Measurements from ENCODE around the gene HSPA4. TPM values are rescaled to one million over a fixed set of nuclear protein-coding genes. Genes with fewer than 3 reads are reported as not detected.

HSPA4 gene
- total and polyA plus RNA-seq, 2 of the 13 experiments (the other 11 are each of a cell fraction or from before 2014, with no cell fraction given) = 36.6 to 231 TPM

DNA sequence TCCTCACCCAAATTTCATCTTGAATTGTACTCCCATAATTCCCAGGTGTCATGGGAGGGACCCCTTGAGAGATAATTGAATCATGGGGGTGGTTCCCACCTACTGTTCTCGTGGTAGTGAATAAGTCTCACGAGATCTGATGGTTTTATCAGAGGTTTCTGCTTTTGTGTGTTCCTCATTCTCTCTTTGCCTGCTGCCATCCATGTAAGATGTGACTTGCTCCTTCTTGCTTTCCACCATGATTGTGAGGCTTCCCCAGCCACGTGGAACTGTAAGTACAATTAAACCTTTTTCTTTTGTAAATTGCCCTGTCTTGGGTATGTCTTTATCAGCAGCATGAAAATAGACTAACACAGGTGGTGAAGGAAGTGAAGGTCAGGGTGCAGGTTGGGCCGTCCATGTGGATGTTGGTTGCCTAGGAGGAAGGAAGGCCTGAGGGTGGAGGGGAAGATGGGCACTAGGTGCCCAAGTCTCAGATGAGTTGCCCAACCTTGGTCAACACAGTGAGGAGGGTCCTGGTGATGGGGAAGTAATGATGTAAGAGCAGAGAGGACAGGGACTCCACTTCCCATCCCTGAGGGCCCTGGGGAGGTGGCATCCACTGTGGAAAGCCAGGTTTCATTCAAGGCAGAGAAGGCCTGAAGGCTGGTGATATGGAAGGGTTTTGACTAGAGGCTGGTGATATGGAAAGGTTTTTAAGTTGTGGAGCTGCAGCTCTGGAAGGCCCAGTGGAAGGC lies 92.6 kb downstream of the HSPA4 start (continued):
- TF ChIP-seq, protein P1, sequence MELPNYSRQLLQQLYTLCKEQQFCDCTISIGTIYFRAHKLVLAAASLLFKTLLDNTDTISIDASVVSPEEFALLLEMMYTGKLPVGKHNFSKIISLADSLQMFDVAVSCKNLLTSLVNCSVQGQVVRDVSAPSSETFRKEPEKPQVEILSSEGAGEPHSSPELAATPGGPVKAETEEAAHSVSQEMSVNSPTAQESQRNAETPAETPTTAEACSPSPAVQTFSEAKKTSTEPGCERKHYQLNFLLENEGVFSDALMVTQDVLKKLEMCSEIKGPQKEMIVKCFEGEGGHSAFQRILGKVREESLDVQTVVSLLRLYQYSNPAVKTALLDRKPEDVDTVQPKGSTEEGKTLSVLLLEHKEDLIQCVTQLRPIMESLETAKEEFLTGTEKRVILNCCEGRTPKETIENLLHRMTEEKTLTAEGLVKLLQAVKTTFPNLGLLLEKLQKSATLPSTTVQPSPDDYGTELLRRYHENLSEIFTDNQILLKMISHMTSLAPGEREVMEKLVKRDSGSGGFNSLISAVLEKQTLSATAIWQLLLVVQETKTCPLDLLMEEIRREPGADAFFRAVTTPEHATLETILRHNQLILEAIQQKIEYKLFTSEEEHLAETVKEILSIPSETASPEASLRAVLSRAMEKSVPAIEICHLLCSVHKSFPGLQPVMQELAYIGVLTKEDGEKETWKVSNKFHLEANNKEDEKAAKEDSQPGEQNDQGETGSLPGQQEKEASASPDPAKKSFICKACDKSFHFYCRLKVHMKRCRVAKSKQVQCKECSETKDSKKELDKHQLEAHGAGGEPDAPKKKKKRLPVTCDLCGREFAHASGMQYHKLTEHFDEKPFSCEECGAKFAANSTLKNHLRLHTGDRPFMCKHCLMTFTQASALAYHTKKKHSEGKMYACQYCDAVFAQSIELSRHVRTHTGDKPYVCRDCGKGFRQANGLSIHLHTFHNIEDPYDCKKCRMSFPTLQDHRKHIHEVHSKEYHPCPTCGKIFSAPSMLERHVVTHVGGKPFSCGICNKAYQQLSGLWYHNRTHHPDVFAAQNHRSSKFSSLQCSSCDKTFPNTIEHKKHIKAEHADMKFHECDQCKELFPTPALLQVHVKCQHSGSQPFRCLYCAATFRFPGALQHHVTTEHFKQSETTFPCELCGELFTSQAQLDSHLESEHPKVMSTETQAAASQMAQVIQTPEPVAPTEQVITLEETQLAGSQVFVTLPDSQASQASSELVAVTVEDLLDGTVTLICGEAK (IDR thresholded peaks at IDR 0.05) = no peak
- TF ChIP-seq, protein P1 (CRISPR knock-in tag; IDR thresholded peaks at IDR 0.05) = no peak
- TF ChIP-seq KLF9 (CRISPR knock-in tag; IDR thresholded peaks at IDR 0.05; ENCODE audit: low read depth) (no peak), NCOR1 (IDR thresholded peaks at IDR 0.05; ENCODE audit: borderline replicate concordance, low read length) (no peak), REXO4 (CRISPR knock-in tag; IDR thresholded peaks at IDR 0.05; ENCODE audit: borderline replicate concordance) (no peak)
